Left colon (tissue), 2 donors: ENCODE measurements around the gene TGFBR2. TPM values are rescaled to one million over a fixed set of nuclear protein-coding genes. Genes with fewer than 3 reads are reported as not detected.

Experiments used
- ATAC-seq: fragments of 200-7000 bp; cut with Tn5 transposase; one replicate; pipeline ENCODE4 v1.9.1; 2020; ENCODE audit warnings: mild to moderate bottlenecking, moderate library complexity
- DNase-seq, 2 donors: peaks; one replicate each; pipeline ENCODE4 v3.0.0-alpha.2; 2020
- intact Hi-C, 2 donors: fragments of 100-400 bp; cut with DNase I in 1 of 2; cut with micrococcal nuclease in 1 of 2; formaldehyde crosslinking; loops; one replicate each; pipeline versions ENCODE4 v1.11.2 to v1.14.0; 2022; cut with DNase I, micrococcal nuclease
- total RNA-seq, 2 donors: library from RNA; stranded (reverse); fragmentation: NEBNext Ultra II Directional; extraction: Animal tissue kit (Norgen Biotek cat#: 25700); gene quantifications; one replicate each; pipeline ENCODE4 v1.2.1, GENCODE V29; 2021
- donor health status: DM: no; HTN: no; CAD: no.
- donor health status: DM: yes; HTN: yes; CAD: no.

Gene TGFBR2
- total RNA-seq, 2 donors from 2014 or later: 43.0 to 57.6 TPM

GRCh38 chr3:30598668-30599545, 7.5 kb upstream of the TGFBR2 start:
- ATAC-seq (no peak), DNase-seq (no peak)
- intact Hi-C loops: no loop called here

- intact Hi-C loops: no loop called here
- no peak for DNase-seq
- no peak for ATAC-seq
Measured at GRCh38 chr3:30600572-30600971, 5.8 kb upstream of the TGFBR2 start.

DNA sequence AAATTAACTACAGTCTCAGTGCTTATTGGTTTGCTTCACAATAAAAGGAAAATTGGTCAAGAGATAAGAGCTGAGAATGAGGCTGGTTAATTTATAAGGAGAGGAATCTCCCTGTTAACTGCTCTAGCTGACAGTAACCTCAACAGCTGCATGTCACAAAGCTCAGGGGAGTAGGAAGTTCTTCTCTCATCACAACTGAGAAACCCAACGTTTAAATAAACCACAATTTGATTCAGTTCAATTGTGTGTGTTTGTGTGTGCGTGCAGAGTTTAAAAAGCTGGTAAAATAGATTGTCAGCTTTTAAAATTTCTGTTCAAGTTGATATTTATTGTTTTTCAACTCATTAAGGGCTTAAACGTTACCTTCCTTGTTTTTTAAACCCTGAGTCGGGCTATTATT, 3.5 kb upstream of the TGFBR2 start:
- DNase-seq (no peak), ATAC-seq (no peak)
- intact Hi-C loops: no loop called here

DNA sequence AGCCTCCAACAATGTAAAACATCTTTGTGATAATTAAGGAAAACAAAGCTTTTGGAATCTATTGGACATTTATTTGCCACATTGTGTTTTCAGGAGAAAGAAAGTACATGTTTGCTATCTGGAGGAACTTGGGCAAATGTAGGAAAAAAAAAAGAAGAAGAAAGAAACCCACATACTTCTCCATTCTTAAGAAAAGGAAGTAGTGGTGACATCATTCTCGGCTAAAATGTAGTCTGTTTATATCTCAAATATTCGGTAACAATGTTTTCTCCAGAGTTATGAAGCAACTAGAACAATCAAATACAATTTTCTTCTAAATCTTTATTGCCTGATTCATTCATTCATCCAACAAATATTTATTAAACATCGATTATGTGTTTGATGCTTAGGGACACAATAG, 2.3 kb upstream of the TGFBR2 start:
- intact Hi-C loops: no loop called here
- no peak for DNase-seq
- ATAC-seq: no peak

- intact Hi-C loops: no loop called here
- no peak for ATAC-seq
- DNase-seq: no peak
Measured at GRCh38 chr3:30604558-30604957, 1.8 kb upstream of the TGFBR2 start.

GRCh38 chr3:30605005-30605404, 1.4 kb upstream of the TGFBR2 start:
- DNase-seq (no peak), ATAC-seq (no peak)
- intact Hi-C loops: no loop called here

- intact Hi-C loops: no loop called here
- ATAC-seq: peak; percentile 25
- no peak for DNase-seq
Measured at GRCh38 chr3:30605706-30606300, 598 bp upstream of the TGFBR2 start.

GRCh38 chr3:30607032-30607833, 832 bp downstream of the TGFBR2 start:
- DNase-seq: peak; percentile 77 to 84
- ATAC-seq: peak; percentile 64
- intact Hi-C loops: no loop called here

- ATAC-seq (no peak), DNase-seq (no peak)
- intact Hi-C loops: no loop called here
Measured at GRCh38 chr3:30608598-30608947, 2.2 kb downstream of the TGFBR2 start.

DNA sequence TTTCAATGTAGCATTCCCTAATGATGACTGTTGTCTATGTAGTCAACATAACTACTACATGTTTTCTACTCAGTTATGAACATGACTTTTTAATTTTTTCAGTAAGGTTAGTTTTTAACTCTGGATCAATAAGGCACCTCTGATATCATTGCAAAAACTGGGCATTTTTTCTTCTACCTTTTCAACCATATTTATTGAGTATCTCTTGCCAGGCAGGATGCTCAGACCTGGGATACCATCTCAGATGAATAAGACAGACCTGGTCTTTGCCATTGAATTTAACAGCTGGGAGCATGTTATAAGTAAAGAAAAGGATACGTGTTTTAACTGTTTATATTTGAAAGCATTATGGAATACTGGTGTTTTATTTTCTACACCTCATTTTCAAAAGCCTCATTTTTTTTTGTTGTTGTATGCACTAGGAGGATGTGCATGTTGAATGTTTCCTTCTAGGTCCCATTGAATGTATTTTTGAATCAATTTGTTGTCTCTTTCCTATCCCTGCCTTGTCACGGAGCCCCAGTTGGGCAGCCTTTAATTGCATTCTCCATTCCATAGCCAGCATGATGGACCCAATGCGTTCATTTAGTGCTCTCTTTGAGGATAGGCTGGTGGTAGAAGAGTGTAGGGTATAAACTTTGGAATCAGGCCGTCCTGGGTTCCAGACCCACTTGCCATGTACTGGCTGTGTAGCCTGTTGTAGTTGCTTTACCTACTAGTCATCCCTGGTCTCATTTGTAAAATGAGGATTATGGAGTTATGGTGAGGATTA, 3.7 kb downstream of the TGFBR2 start:
- no peak for DNase-seq
- no peak for ATAC-seq
- intact Hi-C loops: no loop called here

DNA sequence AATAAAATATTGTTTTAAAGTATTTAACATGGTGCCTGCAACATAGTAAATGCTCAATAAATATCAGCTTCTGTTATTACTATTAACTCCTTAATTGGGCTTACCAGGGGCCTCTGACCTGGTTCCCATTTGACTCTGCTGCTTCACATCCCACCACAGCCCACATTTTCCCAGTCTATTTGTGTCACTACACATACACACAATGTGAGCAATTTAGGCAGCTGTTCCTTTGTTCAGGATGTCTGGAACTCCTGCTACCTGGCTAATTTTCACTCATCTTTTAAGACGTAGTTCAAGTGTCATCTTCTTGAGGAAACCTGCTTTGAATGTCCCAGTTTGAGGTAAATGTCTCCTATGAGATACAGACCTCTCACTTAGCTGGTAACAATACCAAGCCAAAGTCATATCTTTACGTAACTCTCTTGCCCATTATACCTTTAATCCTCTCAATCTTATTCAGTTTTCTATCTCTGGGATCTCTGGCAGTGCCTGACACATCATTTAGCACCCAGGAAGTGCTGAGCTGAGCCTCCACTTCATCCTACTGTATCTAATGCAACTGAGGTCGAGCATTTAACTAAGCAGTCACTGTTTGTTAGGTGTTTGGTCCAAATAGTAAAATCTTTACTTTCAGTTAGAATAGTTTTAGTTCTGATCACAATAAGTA, 4.4 kb downstream of the TGFBR2 start:
- ATAC-seq (no peak), DNase-seq (no peak)
- intact Hi-C loops: no loop called here

GRCh38 chr3:30611613-30612436, 5.4 kb downstream of the TGFBR2 start:
- no peak for DNase-seq
- intact Hi-C loops: no loop called here
- no peak for ATAC-seq

DNA sequence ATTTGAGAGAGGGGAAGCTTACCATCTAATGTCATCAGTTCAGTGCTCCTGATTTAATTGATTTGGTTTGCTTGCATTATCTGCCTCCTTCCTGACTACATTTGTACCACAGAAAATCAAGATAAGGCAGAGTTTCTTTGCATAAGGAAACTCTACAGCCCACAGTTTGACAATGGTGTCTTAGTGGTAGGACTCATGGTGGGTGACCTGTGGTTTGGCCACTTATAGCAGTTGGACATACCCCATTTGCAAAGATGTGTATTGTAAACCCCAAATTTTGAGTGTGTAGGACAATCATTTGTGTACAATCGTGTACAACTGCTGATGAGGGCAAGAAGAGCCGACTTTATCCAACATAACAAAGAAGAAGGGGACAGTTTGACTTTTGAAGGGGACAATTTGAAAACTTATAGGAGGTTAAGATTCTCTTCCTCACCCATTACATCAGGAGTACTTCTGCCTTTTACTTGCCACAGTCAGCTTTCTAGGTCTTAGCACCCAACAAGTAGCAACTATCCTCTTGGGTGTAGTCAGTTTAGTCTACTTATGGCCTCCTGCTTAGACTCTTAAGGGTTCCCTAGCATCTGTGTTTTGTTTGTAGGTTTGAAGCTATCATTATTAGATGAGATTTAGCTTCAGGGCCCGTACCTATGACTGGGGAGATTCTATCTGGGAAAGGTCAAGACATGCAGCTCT, 6.2 kb downstream of the TGFBR2 start:
- ATAC-seq: no peak

DNA sequence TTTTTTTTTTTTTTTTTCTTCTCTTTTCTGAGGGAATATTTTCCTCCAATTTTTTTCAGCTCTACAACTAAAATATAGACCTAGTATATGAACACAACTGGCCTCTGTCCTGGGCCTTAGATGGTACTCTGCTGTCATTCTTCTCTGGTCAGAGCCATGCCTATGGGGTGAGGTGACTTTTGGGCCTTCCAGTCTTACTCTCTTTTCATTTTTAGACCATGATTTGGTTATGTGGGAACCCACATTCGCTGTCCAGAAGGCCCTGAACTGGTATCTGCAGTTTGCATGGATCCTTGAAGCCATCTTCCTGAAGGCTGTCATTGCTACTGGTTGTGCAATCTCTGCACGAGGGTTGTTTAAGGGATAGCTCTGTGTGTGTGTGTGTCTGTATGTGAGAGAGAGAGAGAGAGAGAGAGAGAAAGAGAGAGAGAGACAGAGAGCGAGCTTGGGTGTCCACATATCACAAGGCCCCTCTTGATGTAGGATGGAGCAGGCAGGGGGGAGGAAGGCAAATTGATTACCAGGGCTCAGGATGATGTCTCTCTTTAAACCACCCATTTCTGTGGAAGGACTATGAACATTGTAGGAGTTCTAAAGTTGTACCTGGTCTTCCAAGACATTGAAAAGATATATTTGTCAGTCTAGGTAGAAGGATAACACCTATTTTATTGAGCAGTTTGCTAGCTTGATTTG, 6.9 kb downstream of the TGFBR2 start:
- no peak for ATAC-seq
- intact Hi-C loops: no loop called here

More for the DNA sequence above, 6.2 kb downstream of the TGFBR2 start:
- intact Hi-C loops: no loop called here
- DNase-seq: no peak

GRCh38 chr3:30614373-30614772, 8.0 kb downstream of the TGFBR2 start:
- no peak for ATAC-seq
- intact Hi-C loops: no loop called here
- no peak for DNase-seq

More for the DNA sequence above, 6.9 kb downstream of the TGFBR2 start:
- DNase-seq: no peak

- DNase-seq (no peak), ATAC-seq (no peak)
- intact Hi-C loops: no loop called here
Measured at GRCh38 chr3:30614943-30615342, 8.5 kb downstream of the TGFBR2 start.
